H1 (cell line): ENCODE data around the gene HADHA. TPM values are rescaled to one million over a fixed set of nuclear protein-coding genes. Genes with fewer than 3 reads are reported as not detected.

ENCODE experiments used
- CTCF ChIA-PET: fragments of 300-600 bp; sonication (Branson Sonifier 250); formaldehyde crosslinking; loops from one replicate; lab custom pipeline; 2021; ENCODE audit not compliant: partially characterized antibody; lab: Charles Lee
- POLR2A ChIA-PET: fragments of 300-600 bp; sonication (Branson Sonifier 250); formaldehyde crosslinking; loops from one replicate; lab custom pipeline; 2021; ENCODE audit warnings: inconsistent platforms; ENCODE audit not compliant: partially characterized antibody; lab: Charles Lee
- DNase-seq, 2 experiments: peaks; one replicate each; pipeline versions ENCODE4 v3.0.0 to v3.0.0-alpha.2; 2010 to 2022; ENCODE audit warnings: low spot score in 2 of 2, low read depth in 1 of 2, mixed read lengths in 1 of 2
- FAIRE-seq: peaks from 2 replicates; lab custom pipeline; 2011; peaks lifted over from hg19 to GRCh38; lab: Jason Lieb, UNC
- H2AFZ ChIP-seq: 2 replicates; pipeline ENCODE4 v1.8.1; 2012; ENCODE audit warnings: low read length, inconsistent platforms
- H2AK5ac ChIP-seq: 2 replicates; pipeline ENCODE4 v1.6.1; 2013; ENCODE audit warnings: low read depth, low read length
- H2BK120ac ChIP-seq: replicated peaks from 2 replicates; pipeline ENCODE3; 2013; ENCODE audit warnings: low read depth, low read length, inconsistent platforms
- H2BK12ac ChIP-seq: 2 replicates; pipeline ENCODE4 v1.6.1; 2013; ENCODE audit warnings: low read depth, low read length
- H2BK15ac ChIP-seq: 2 replicates; pipeline ENCODE4 v1.6.1; 2013; ENCODE audit warnings: low read length
- H2BK20ac ChIP-seq: 2 replicates; pipeline ENCODE4 v1.6.1; 2013; ENCODE audit warnings: low read length
- H2BK5ac ChIP-seq: 2 replicates; pipeline ENCODE4 v1.6.1; 2013; ENCODE audit warnings: low read depth, low read length
- H3K14ac ChIP-seq: 2 replicates; pipeline ENCODE4 v1.6.1; 2013; ENCODE audit warnings: inconsistent platforms; ENCODE audit not compliant: insufficient read length
- H3K18ac ChIP-seq: 2 replicates; pipeline ENCODE4 v1.6.1; 2013; ENCODE audit warnings: low read length; ENCODE audit errors: extremely low read depth
- H3K23ac ChIP-seq: 2 replicates; pipeline ENCODE4 v1.6.1; 2013; ENCODE audit warnings: inconsistent platforms; ENCODE audit not compliant: insufficient read length
- H3K23me2 ChIP-seq: 2 replicates; pipeline ENCODE4 v1.6.1; 2013; ENCODE audit warnings: low read depth, low read length
- H3K27ac ChIP-seq: 2 replicates; pipeline ENCODE4 v1.6.1; 2011; ENCODE audit warnings: low read depth, low read length, inconsistent platforms
- H3K27me3 ChIP-seq, 4 experiments: replicated peaks in 1 of 4; 1 replicate in 1 of 4; 2 replicates in 3 of 4; pipeline versions ENCODE4 v1.6.1 to v1.8.1; 2011 to 2013; ENCODE audit warnings: low read length in 3 of 4, mild to moderate bottlenecking in 3 of 4, inconsistent platforms in 2 of 4, mixed read lengths in 2 of 4, moderate library complexity in 1 of 4; ENCODE audit not compliant: control insufficient read depth in 3 of 4, insufficient read depth in 3 of 4; ENCODE audit errors: extremely low read depth in 1 of 4
- H3K36me3 ChIP-seq, 4 experiments: 2 replicates each; pipeline versions ENCODE4 v1.6.1 to v1.8.1; 2011 to 2013; ENCODE audit warnings: mild to moderate bottlenecking in 4 of 4, low read length in 3 of 4, moderate library complexity in 2 of 4, control low read depth in 1 of 4, inconsistent platforms in 1 of 4; ENCODE audit not compliant: insufficient read depth in 4 of 4, control insufficient read depth in 2 of 4
- H3K4ac ChIP-seq: replicated peaks from 2 replicates; pipeline ENCODE3; 2013; ENCODE audit warnings: low read length, low read depth, mixed read lengths, inconsistent platforms; ENCODE audit not compliant: insufficient read length
- H3K4me1 ChIP-seq, 4 experiments: replicated peaks in 1 of 4; 1 replicate in 1 of 4; 2 replicates in 3 of 4; pipeline versions ENCODE4 v1.6.1 to v1.8.1; 2011 to 2013; ENCODE audit warnings: low read length in 3 of 4, inconsistent platforms in 2 of 4, mixed read lengths in 1 of 4; ENCODE audit not compliant: insufficient read depth in 4 of 4, control insufficient read depth in 3 of 4
- H3K4me2 ChIP-seq, 2 experiments: 2 replicates each; pipeline versions ENCODE4 v1.6.1 to v1.8.1; 2011 to 2013; ENCODE audit warnings: low read depth in 2 of 2, low read length in 2 of 2, control low read depth in 1 of 2, inconsistent platforms in 1 of 2, mild to moderate bottlenecking in 1 of 2; ENCODE audit not compliant: insufficient read depth in 1 of 2
- H3K4me3 ChIP-seq, 4 experiments: fragments of 200-600, 300-600 bp in 1 of 4; sonication (generic), shearing (Covaris generic), sonication (Bioruptor Twin) in 1 of 4; 2 replicates each; pipeline versions ENCODE4 v1.5.1 to v1.8.1; 2011 to 2016; ENCODE audit warnings: low read length in 4 of 4, low read depth in 3 of 4, control low read depth in 2 of 4, inconsistent platforms in 2 of 4, mild to moderate bottlenecking in 2 of 4, mixed read lengths in 1 of 4, moderate library complexity in 1 of 4; ENCODE audit not compliant: insufficient read depth in 2 of 4; ENCODE audit errors: extremely low read depth in 1 of 4
- H3K56ac ChIP-seq: replicated peaks from 2 replicates; pipeline ENCODE3; 2013; ENCODE audit warnings: low read depth, mild to moderate bottlenecking, mixed read lengths, low read length, inconsistent platforms; ENCODE audit not compliant: insufficient read length
- H3K79me1 ChIP-seq: 2 replicates; pipeline ENCODE4 v1.6.1; 2013; ENCODE audit warnings: low read depth, low read length, control low read depth
- H3K79me2 ChIP-seq, 2 experiments: 2 replicates each; pipeline versions ENCODE4 v1.6.1 to v1.8.1; 2012 to 2013; ENCODE audit warnings: low read length in 2 of 2, mild to moderate bottlenecking in 2 of 2, inconsistent platforms in 1 of 2; ENCODE audit not compliant: insufficient read depth in 2 of 2, control insufficient read depth in 1 of 2
- H3K9ac ChIP-seq, 4 experiments: replicated peaks in 1 of 4; 1 replicate in 1 of 4; 2 replicates in 3 of 4; pipeline versions ENCODE4 v1.6.1 to v1.8.1; 2011 to 2013; ENCODE audit warnings: low read depth in 3 of 4, low read length in 3 of 4, control low read depth in 2 of 4, mild to moderate bottlenecking in 2 of 4, moderate library complexity in 2 of 4, inconsistent platforms in 1 of 4; ENCODE audit errors: extremely low read depth in 1 of 4
- H3K9me3 ChIP-seq, 2 experiments: 2 replicates each; pipeline versions ENCODE4 v1.6.1 to v1.8.1; 2012 to 2013; ENCODE audit warnings: mild to moderate bottlenecking in 2 of 2, moderate library complexity in 2 of 2, control low read depth in 1 of 2, inconsistent platforms in 1 of 2, low read depth in 1 of 2, low read length in 1 of 2, mixed read lengths in 1 of 2; ENCODE audit not compliant: insufficient read depth in 2 of 2
- H4K20me1 ChIP-seq, 2 experiments: replicated peaks in 1 of 2; 2 replicates each; pipeline versions ENCODE3 to v1.8.1; 2011 to 2013; ENCODE audit warnings: inconsistent platforms in 2 of 2, low read length in 2 of 2, mild to moderate bottlenecking in 1 of 2; ENCODE audit not compliant: insufficient read depth in 2 of 2, control insufficient read depth in 1 of 2
- H4K5ac ChIP-seq: 2 replicates; pipeline ENCODE4 v1.6.1; 2013; ENCODE audit warnings: low read length, low read depth, mixed read lengths, inconsistent platforms; ENCODE audit not compliant: insufficient read length
- H4K8ac ChIP-seq: 2 replicates; pipeline ENCODE4 v1.8.0; 2013; ENCODE audit warnings: mild to moderate bottlenecking, moderate library complexity, low read length, inconsistent platforms; ENCODE audit not compliant: insufficient read depth; ENCODE audit errors: extremely low read depth
- H4K91ac ChIP-seq: replicated peaks from 2 replicates; pipeline ENCODE3; 2013; ENCODE audit warnings: low read length, mixed read lengths, inconsistent platforms; ENCODE audit not compliant: insufficient read length
- BACH1 ChIP-seq: IDR thresholded peaks from 2 replicates; pipeline ENCODE4 v1.6.1; 2012; ENCODE audit warnings: low read length, improper control_type of control experiment
- KDM4A ChIP-seq: IDR thresholded peaks from one replicate; pipeline ENCODE4 v1.7.1; 2012; ENCODE audit warnings: low read depth, mild to moderate bottlenecking, moderate library complexity, low read length, inconsistent platforms; ENCODE audit not compliant: severe bottlenecking
- MAFK ChIP-seq: IDR thresholded peaks from 2 replicates; pipeline ENCODE4 v1.6.1; 2012; ENCODE audit warnings: low read depth, mild to moderate bottlenecking, improper control_type of control experiment, low read length
- RXRA ChIP-seq: IDR thresholded peaks from 2 replicates; pipeline ENCODE4 v1.6.1; 2011; ENCODE audit warnings: low read depth, mild to moderate bottlenecking, low read length, moderate library complexity; ENCODE audit not compliant: insufficient read depth
- SP1 ChIP-seq: IDR thresholded peaks from 2 replicates; pipeline ENCODE4 v1.6.1; 2011; ENCODE audit warnings: low read depth, low read length
- SUZ12 ChIP-seq: fragments of 200-600 bp; sonication (generic); IDR thresholded peaks from 2 replicates; pipeline ENCODE4 v1.6.1; 2012; ENCODE audit warnings: mild to moderate bottlenecking, inconsistent platforms, low read length, moderate library complexity, mixed read lengths
- TAF7 ChIP-seq: optimal IDR thresholded peaks from 2 replicates; pipeline ENCODE3; 2011; ENCODE audit warnings: low read depth, mild to moderate bottlenecking, inconsistent platforms, low read length, moderate library complexity, borderline replicate concordance
- WGBS, 2 experiments: shearing (Covaris generic) in 1 of 2; methylation state at CpG; one replicate each; pipeline versions ENCODE4 v1.1.6 to v1.1.7; 2013 to 2015; ENCODE audit warnings: low lambda C conversion rate in 2 of 2, mixed read lengths in 2 of 2, inconsistent platforms in 1 of 2, low coverage in 1 of 2, missing lambda C conversion rate in 1 of 2; ENCODE audit not compliant: insufficient replicate concordance in 2 of 2, insufficient coverage in 1 of 2, insufficient read length in 1 of 2; ENCODE audit errors: extremely low coverage in 1 of 2, missing lambda C conversion rate in 1 of 2; 5-methylcytosine and 5-hydroxymethylcytosine counted together
- polyA plus RNA-seq, 7 experiments: library from polyadenylated mRNA; depleted of rRNA in 3 of 7; stranded (reverse) in 5 of 7; unstranded in 2 of 7; fragments of >200 nt in 5 of 7; fragments of 200-250 nt in 2 of 7; gene quantifications; 1 replicate in 5 of 7; 2 replicates in 1 of 7; 4 replicates in 1 of 7; pipeline versions ENCODE4 v1.2.1 to v1.2.3, GENCODE V29; 2011 to 2013; ENCODE audit warnings: missing spikeins in 2 of 7, mixed read lengths in 2 of 7
- total RNA-seq: library from RNA; stranded (reverse); fragmentation: NEBNext Ultra II Directional; extraction: Animal tissue kit (Norgen Biotek cat#: 25700); gene quantifications from 2 replicates; pipeline ENCODE4 v1.2.1, GENCODE V29; 2021

Gene HADHA
- total and polyA plus RNA-seq, 2 of the 8 experiments (the other 6 are each of a cell fraction or from before 2014, with no cell fraction given): 64.6 to 131 TPM

- H4K91ac ChIP-seq: no peak overlapping the region
- H4K8ac ChIP-seq: no peak overlapping the region
- no peak overlapping the region for H3K18ac ChIP-seq
- H4K20me1 ChIP-seq: no peaks in the 10 kb centered on the region
- no peaks in the 10 kb centered on the region for H3K23me2 ChIP-seq
- ChIA-PET POLR2A (interaction anchor here (0.7 kb wide), 1 partner anchor 162 kb away, joined by 3 read pairs; no protein-coding TSS in a partner anchor), CTCF (interaction anchor here (0.7 to 11.3 kb wide), 15 partner anchors 10 to 284 kb away, joined by 3 to 92 read pairs (median 5); no protein-coding TSS in a partner anchor)
- no peak overlapping the region for H3K4me2 ChIP-seq
- no peak overlapping the region for H2AK5ac ChIP-seq
- no peak overlapping the region for H3K4ac ChIP-seq
- H4K5ac ChIP-seq: no peak overlapping the region
- H3K9me3 ChIP-seq: no peaks in the 10 kb centered on the region
- no peaks in the 10 kb centered on the region for H3K79me2 ChIP-seq
- no peak overlapping the region for H3K4me3 ChIP-seq
- H2BK15ac ChIP-seq: no peak overlapping the region
- WGBS, 2 experiments: 94% methylated on average over 7 of the region's 7 CpGs; no CpG with 5 or more reads in 1 of the 2 experiments
- H3K27ac ChIP-seq: no peak overlapping the region
- TF ChIP-seq RXRA (no peak), KDM4A (no peak), MAFK (no peak), SP1 (no peak), SUZ12 (no peak), BACH1 (no peak), TAF7 (no peak)
- no peaks in the 10 kb centered on the region for H3K79me1 ChIP-seq
- H2BK5ac ChIP-seq: no peak overlapping the region
- H3K14ac ChIP-seq: no peak overlapping the region
- DNase-seq (no peak), FAIRE-seq (no peak)
- H2AFZ ChIP-seq: no peak overlapping the region
- H2BK20ac ChIP-seq: no peak overlapping the region
- H2BK12ac ChIP-seq: no peak overlapping the region
- H2BK120ac ChIP-seq: no peak overlapping the region
- no peaks in the 10 kb centered on the region for H3K27me3 ChIP-seq
- no peak overlapping the region for H3K56ac ChIP-seq
- H3K23ac ChIP-seq: no peak overlapping the region
- no peaks in the 10 kb centered on the region for H3K36me3 ChIP-seq
- peaks cover 0 to 4% (median 2%) of the 10 kb centered on the region in 4 experiments; a peak in 1 of 7 replicates for H3K4me1 ChIP-seq
- no peak overlapping the region for H3K9ac ChIP-seq
Measured at GRCh38 chr2:26144031-26144430, 100.4 kb downstream of the HADHA start.
